ENCODE data around the gene NCR2. TPM values are rescaled to one million over a fixed set of nuclear protein-coding genes. Genes with fewer than 3 reads are reported as not detected.

Gene NCR2
- total and polyA plus RNA-seq, 5 experiments from 2014 or later = not detected

GRCh38 chr6:41347378-41348050, 12.1 kb downstream of the NCR2 start:
- peaks cover 24 to 39% (median 29%) of the 10 kb centered on the region in 4 donors for H3K4me1 Mint-ChIP-seq

GRCh38 chr6:41348934-41349333, 13.5 kb downstream of the NCR2 start:
- POLR2A ChIA-PET = interaction anchor here (0.5 kb wide), 1 partner anchor 16 kb away, joined by 3 read pairs; no protein-coding TSS in a partner anchor
- Mint-ChIP-seq H3K27ac (no peak overlapping the region), H3K9me3 (peaks cover 0 to 8% (median 0%) of the 10 kb centered on the region in 9 donors), H3K36me3 (peaks cover 0 to 6% (median 5%) of the 10 kb centered on the region in 3 donors), H3K4me3 (no peak overlapping the region), H3K4me1 (peaks cover 24 to 37% (median 27%) of the 10 kb centered on the region in 4 donors), H3K27me3 (peaks cover 0 to 6% (median 3%) of the 10 kb centered on the region in 5 donors)
- DNase-seq = no peak
- ATAC-seq = no peak

More at GRCh38 chr6:41347378-41348050, 12.1 kb downstream of the NCR2 start:
- ATAC-seq (no peak), DNase-seq (no peak)
- Mint-ChIP-seq H3K9me3 (peaks cover 0 to 8% (median 0%) of the 10 kb centered on the region in 9 donors), H3K36me3 (peaks cover 0 to 6% (median 5%) of the 10 kb centered on the region in 3 donors), H3K4me3 (peak overlapping the region in 1 of 10 donors; percentile 33), H3K27ac (peak overlapping the region in 4 of 10 donors; percentile 49 to 68 (median 60)), H3K27me3 (peaks cover 0 to 6% (median 3%) of the 10 kb centered on the region in 5 donors)
- POLR2A ChIA-PET = no interaction called here

GRCh38 chr6:41352396-41352795, 17.0 kb downstream of the NCR2 start:
- peaks cover 0 to 8% (median 0%) of the 10 kb centered on the region in 9 donors for H3K9me3 Mint-ChIP-seq
- H3K27ac Mint-ChIP-seq = no peak overlapping the region
- H3K27me3 Mint-ChIP-seq = peaks cover 0 to 6% (median 3%) of the 10 kb centered on the region in 5 donors
- POLR2A ChIA-PET = interaction anchor here (1.0 kb wide), 1 partner anchor 17 kb away, joined by 3 read pairs; the partner anchor contains the start of gene NCR2
- H3K4me1 Mint-ChIP-seq = peaks cover 0 to 2% (median under 1%) of the 10 kb centered on the region in 4 donors
- no peak overlapping the region for H3K4me3 Mint-ChIP-seq
- peaks cover 0 to 6% (median 5%) of the 10 kb centered on the region in 3 donors for H3K36me3 Mint-ChIP-seq
- ATAC-seq (no peak), DNase-seq (no peak)

DNA sequence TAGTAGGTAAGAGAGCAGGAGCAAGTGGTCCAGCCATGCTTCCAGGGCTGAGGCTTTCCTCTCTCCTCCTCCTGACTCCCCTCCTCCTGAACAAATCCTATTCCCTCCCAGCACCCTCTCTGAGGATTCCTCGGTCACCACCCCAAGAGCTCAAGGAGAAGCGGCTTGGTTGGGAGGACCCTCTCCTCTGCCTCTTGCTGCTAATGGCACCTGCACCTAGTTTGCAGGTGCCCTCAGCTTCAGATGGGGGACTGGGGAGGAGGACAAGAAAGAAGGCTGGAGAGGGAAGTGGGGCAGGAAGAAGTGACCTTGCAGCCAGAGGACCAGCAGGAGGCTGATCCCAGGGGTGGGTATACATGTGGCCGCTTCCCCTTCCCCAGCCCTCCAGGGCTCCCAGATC, 17.5 kb downstream of the NCR2 start:
- Mint-ChIP-seq H3K27ac (no peak overlapping the region), H3K27me3 (peaks cover 0 to 6% (median 3%) of the 10 kb centered on the region in 5 donors), H3K36me3 (peaks cover 0 to 6% (median 5%) of the 10 kb centered on the region in 3 donors), H3K9me3 (peaks cover 0 to 8% (median 0%) of the 10 kb centered on the region in 9 donors), H3K4me1 (peaks cover 0 to 2% (median 0%) of the 10 kb centered on the region in 4 donors), H3K4me3 (no peak overlapping the region)
- no peak for DNase-seq
- ATAC-seq = no peak
- POLR2A ChIA-PET = interaction anchor here (0.6 to 1.0 kb wide), 2 partner anchors 17 to 19 kb away, joined by 3 read pairs; partner anchors contain the start of gene NCR2

DNA sequence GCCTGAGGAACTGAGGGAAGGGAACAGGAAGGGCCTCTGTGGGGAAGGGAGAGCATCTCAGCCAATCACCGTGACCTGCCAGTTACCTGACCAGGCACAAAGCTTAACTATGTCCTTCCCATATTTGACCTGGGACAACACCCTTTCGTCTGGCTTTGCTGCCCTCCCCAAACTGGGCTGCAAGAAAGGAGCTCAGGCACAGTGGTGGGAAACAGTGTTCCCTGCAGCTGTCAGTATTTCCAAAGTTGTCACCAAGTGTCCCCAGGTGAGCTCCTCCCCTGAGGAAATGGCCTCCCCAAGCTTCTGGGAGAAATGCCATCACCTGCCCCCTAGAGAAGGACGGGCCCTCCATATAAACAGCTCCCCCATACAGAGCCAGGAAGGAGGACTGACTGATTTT, 17.9 kb downstream of the NCR2 start:
- ATAC-seq (no peak), DNase-seq (no peak)
- Mint-ChIP-seq H3K4me3 (no peak overlapping the region), H3K27ac (no peak overlapping the region), H3K36me3 (peaks cover 0 to 4% (median 4%) of the 10 kb centered on the region in 3 donors), H3K9me3 (peaks cover 0 to 5% (median 1%) of the 10 kb centered on the region in 9 donors), H3K27me3 (peaks cover 0 to 6% (median 3%) of the 10 kb centered on the region in 5 donors), H3K4me1 (peaks cover 0 to 2% (median 0%) of the 10 kb centered on the region in 4 donors)
- POLR2A ChIA-PET = interaction anchor here (0.6 kb wide), 1 partner anchor 19 kb away, joined by 3 read pairs; no protein-coding TSS in a partner anchor

DNA sequence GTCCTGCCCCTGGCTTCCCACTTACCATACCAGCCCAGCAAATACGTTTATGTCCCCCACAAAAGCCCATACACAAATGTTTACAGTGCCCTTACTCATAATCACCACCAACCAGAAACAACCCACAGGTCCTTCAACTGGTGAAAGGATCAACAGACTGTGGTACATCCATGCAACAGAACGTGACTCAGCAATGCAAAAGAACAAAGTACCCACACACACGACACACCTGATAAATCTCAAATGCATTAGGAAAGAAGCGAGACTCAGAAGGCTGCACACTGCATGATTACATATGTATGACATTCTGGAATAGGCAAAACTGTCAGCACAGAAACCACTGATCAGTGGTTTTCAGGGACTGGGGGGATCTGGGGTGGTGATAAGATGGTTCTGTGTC, 20.5 kb downstream of the NCR2 start:
- DNase-seq (no peak), ATAC-seq (no peak)
- Mint-ChIP-seq H3K27me3 (peaks cover 0 to 3% (median 3%) of the 10 kb centered on the region in 5 donors), H3K4me1 (peaks cover 0 to 2% (median 0%) of the 10 kb centered on the region in 4 donors), H3K36me3 (peaks cover 3 to 14% (median 9%) of the 10 kb centered on the region in 3 donors), H3K9me3 (peaks cover 6 to 25% (median 19%) of the 10 kb centered on the region in 9 donors), H3K27ac (no peak overlapping the region), H3K4me3 (no peak overlapping the region)
- POLR2A ChIA-PET = no interaction called here

GRCh38 chr6:41356825-41357224, 21.4 kb downstream of the NCR2 start:
- H3K4me1 Mint-ChIP-seq = peaks cover 0 to 2% (median 0%) of the 10 kb centered on the region in 4 donors
- POLR2A ChIA-PET = no interaction called here
- H3K27ac Mint-ChIP-seq = no peak overlapping the region
- DNase-seq (no peak), ATAC-seq (no peak)
- H3K27me3 Mint-ChIP-seq = peaks cover 0 to 3% (median 0%) of the 10 kb centered on the region in 5 donors
- no peak overlapping the region for H3K4me3 Mint-ChIP-seq
- H3K36me3 Mint-ChIP-seq = peaks cover 3 to 17% (median 16%) of the 10 kb centered on the region in 3 donors
- H3K9me3 Mint-ChIP-seq = peaks cover 10 to 34% (median 20%) of the 10 kb centered on the region in 9 donors

DNA sequence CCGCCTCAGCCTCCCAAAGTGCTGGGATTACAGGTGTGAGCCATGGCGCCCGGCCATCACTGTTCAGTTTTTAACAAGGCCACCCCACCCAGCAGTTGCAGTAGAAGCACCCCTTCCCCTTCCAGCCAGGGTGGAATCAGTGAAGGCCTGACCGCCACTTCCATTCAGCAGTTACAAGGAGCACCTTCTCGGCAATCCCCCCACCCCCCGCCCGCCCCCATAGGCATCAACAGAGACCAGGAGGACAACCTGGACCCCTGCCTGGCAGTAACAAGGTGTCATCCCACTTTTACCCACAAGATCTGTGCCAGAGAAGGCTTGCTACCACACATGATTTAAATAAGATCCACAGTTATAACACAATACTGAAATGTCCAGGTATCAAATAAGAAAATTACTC, 23.1 kb downstream of the NCR2 start:
- POLR2A ChIA-PET = interaction anchor here (0.7 kb wide), 1 partner anchor 55 kb away, joined by 3 read pairs; no protein-coding TSS in a partner anchor
- H3K4me3 Mint-ChIP-seq = no peak overlapping the region
- no peak for ATAC-seq
- H3K4me1 Mint-ChIP-seq = no peaks in the 10 kb centered on the region
- H3K9me3 Mint-ChIP-seq = peaks cover 12 to 44% (median 26%) of the 10 kb centered on the region in 9 donors
- DNase-seq = no peak
- H3K27me3 Mint-ChIP-seq = peaks cover 0 to 11% (median 2%) of the 10 kb centered on the region in 5 donors
- H3K27ac Mint-ChIP-seq = no peak overlapping the region
- peaks cover 3 to 22% (median 21%) of the 10 kb centered on the region in 3 donors for H3K36me3 Mint-ChIP-seq

GRCh38 chr6:41359617-41360313, 24.4 kb downstream of the NCR2 start:
- H3K4me1 Mint-ChIP-seq = no peaks in the 10 kb centered on the region
- H3K36me3 Mint-ChIP-seq = peaks cover 3 to 22% (median 21%) of the 10 kb centered on the region in 3 donors
- H3K9me3 Mint-ChIP-seq = peaks cover 12 to 44% (median 26%) of the 10 kb centered on the region in 9 donors
- ATAC-seq (no peak), DNase-seq (peak in 1 of 10 donors; percentile 10)
- H3K27me3 Mint-ChIP-seq = peaks cover 0 to 11% (median 2%) of the 10 kb centered on the region in 5 donors
- H3K27ac Mint-ChIP-seq = no peak overlapping the region
- POLR2A ChIA-PET = no interaction called here
- H3K4me3 Mint-ChIP-seq = no peak overlapping the region

DNA sequence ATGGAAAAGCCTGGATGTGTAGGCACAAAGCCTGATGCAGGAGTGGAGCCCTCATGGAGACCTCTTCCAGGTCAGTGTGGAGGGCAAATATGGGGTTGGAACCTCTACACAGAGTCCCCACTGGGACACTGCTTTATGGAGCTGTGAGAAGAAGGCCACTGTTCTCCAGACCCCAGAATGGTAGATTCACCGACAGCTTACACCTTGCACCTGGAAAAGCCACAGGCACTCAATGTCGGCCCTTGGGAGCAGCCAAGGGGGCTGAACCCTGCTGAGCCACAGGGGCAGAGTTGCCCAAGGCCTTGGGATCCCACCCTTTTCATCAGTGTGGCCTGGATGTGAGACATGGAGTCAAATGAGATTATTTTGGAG, 24.9 kb downstream of the NCR2 start:
- Mint-ChIP-seq H3K36me3 (peaks cover 3 to 22% (median 21%) of the 10 kb centered on the region in 3 donors), H3K27me3 (peaks cover 0 to 14% (median 2%) of the 10 kb centered on the region in 5 donors), H3K4me3 (no peak overlapping the region), H3K9me3 (peaks cover 12 to 44% (median 26%) of the 10 kb centered on the region in 9 donors), H3K4me1 (no peaks in the 10 kb centered on the region), H3K27ac (no peak overlapping the region)
- POLR2A ChIA-PET = no interaction called here
- ATAC-seq (no peak), DNase-seq (no peak)

- no peak overlapping the region for H3K4me3 Mint-ChIP-seq
- no peak for ATAC-seq
- H3K4me1 Mint-ChIP-seq = peaks cover 4 to 15% (median 7%) of the 10 kb centered on the region in 4 donors
- H3K36me3 Mint-ChIP-seq = peaks cover 0 to 10% (median 7%) of the 10 kb centered on the region in 3 donors
- POLR2A ChIA-PET = no interaction called here
- H3K9me3 Mint-ChIP-seq = peaks cover 0 to 17% (median 10%) of the 10 kb centered on the region in 9 donors
- peak overlapping the region in 1 of 10 donors; percentile 49 for H3K27ac Mint-ChIP-seq
- no peak for DNase-seq
- peaks cover 14 to 39% (median 28%) of the 10 kb centered on the region in 5 donors for H3K27me3 Mint-ChIP-seq
Observed at GRCh38 chr6:41366150-41366549, 30.7 kb downstream of the NCR2 start.

- Mint-ChIP-seq H3K27ac (no peak overlapping the region), H3K27me3 (peaks cover 19 to 43% (median 38%) of the 10 kb centered on the region in 5 donors), H3K36me3 (peaks cover 0 to 3% (median 2%) of the 10 kb centered on the region in 3 donors), H3K4me3 (no peak overlapping the region), H3K9me3 (peaks cover 0 to 8% (median 3%) of the 10 kb centered on the region in 9 donors), H3K4me1 (peaks cover 12 to 24% (median 15%) of the 10 kb centered on the region in 4 donors)
- ATAC-seq = no peak
- no peak for DNase-seq
- POLR2A ChIA-PET = no interaction called here
Observed at GRCh38 chr6:41367061-41367460, 31.7 kb downstream of the NCR2 start.

All from naive thymus-derived CD8-positive, alpha-beta T cell (primary cell).